Panc1 (cell line): ENCODE data around the gene MACF1. TPM values are rescaled to one million over a fixed set of nuclear protein-coding genes. Genes with fewer than 3 reads are reported as not detected.

ENCODE experiments used
- ATAC-seq: fragments of 200-7000 bp; cut with Tn5 transposase; 2 replicates; pipeline ENCODE4 v1.9.1; 2020; ENCODE audit warnings: mild to moderate bottlenecking, moderate library complexity
- BruUV-seq: library from RNA; stranded (reverse); fragments of 400-500 nt; replicated peaks from 2 replicates; lab custom pipeline; 2021; lab: Mats Ljungman, UMichigan
- CTCF ChIA-PET: fragments of 300-600 bp; sonication (Branson Sonifier 250); formaldehyde crosslinking; loops from one replicate; lab custom pipeline; 2022; ENCODE audit warnings: antibody characterized with exemption; lab: Charles Lee
- POLR2A ChIA-PET: fragments of 300-600 bp; sonication (Branson Sonifier 250); formaldehyde crosslinking; loops from one replicate; lab custom pipeline; 2022; ENCODE audit warnings: antibody characterized with exemption; lab: Charles Lee
- DNase-seq: peaks from one replicate; pipeline ENCODE4 v3.0.0-alpha.2; 2010; ENCODE audit warnings: low read depth, low spot score
- H3K27ac ChIP-seq: 2 replicates; pipeline ENCODE4 v1.5.1; 2011; ENCODE audit warnings: mild to moderate bottlenecking, low read length, inconsistent platforms
- H3K27me3 ChIP-seq: fragments of 200-500 bp; sonication (Bioruptor generic); 2 replicates; pipeline ENCODE4 v1.6.0; 2014; ENCODE audit warnings: low read length, inconsistent platforms; ENCODE audit not compliant: control insufficient read depth, insufficient read depth
- H3K36me3 ChIP-seq: fragments of 200-500 bp; sonication (Bioruptor generic); 2 replicates; pipeline ENCODE4 v1.5.1; 2014; ENCODE audit warnings: inconsistent platforms, mild to moderate bottlenecking, low read length, moderate library complexity; ENCODE audit not compliant: control insufficient read depth, insufficient read depth
- H3K4me1 ChIP-seq: 2 replicates; pipeline ENCODE4 v1.5.1; 2011; ENCODE audit warnings: inconsistent platforms, mild to moderate bottlenecking, low read length, moderate library complexity; ENCODE audit not compliant: control insufficient read depth, insufficient read depth
- H3K4me3 ChIP-seq, 2 experiments: 2 replicates each; pipeline ENCODE4 v1.5.1; 2011 to 2012; ENCODE audit warnings: low read depth in 2 of 2, low read length in 2 of 2, mild to moderate bottlenecking in 2 of 2, inconsistent platforms in 1 of 2, moderate library complexity in 1 of 2
- H3K9me3 ChIP-seq: fragments of 200-500 bp; sonication (Bioruptor generic); 2 replicates; pipeline ENCODE4 v1.5.1; 2014; ENCODE audit warnings: low read depth, mild to moderate bottlenecking, inconsistent platforms, low read length, moderate library complexity; ENCODE audit not compliant: control insufficient read depth, insufficient read depth
- CTCF ChIP-seq: fragments of 450-650 bp; IDR thresholded peaks from 2 replicates; pipeline ENCODE4 v1.5.1; 2017; ENCODE audit warnings: mild to moderate bottlenecking
- POLR2AphosphoS5 ChIP-seq: IDR thresholded peaks from 2 replicates; pipeline ENCODE4 v1.6.1; 2012; ENCODE audit warnings: mild to moderate bottlenecking, low read depth, low read length, moderate library complexity
- REST ChIP-seq, 2 experiments: IDR thresholded peaks; 2 replicates each; pipeline ENCODE4 v1.6.1; 2011 to 2012; ENCODE audit warnings: low read depth in 2 of 2, control low read depth in 1 of 2, low read length in 1 of 2, mild to moderate bottlenecking in 1 of 2, moderate library complexity in 1 of 2; ENCODE audit not compliant: insufficient read depth in 1 of 2
- SIN3A ChIP-seq: IDR thresholded peaks from 2 replicates; pipeline ENCODE4 v1.6.1; 2012; ENCODE audit warnings: low read depth, mild to moderate bottlenecking, low read length, moderate library complexity, borderline replicate concordance; ENCODE audit not compliant: insufficient read depth
- TCF7L2 ChIP-seq: IDR thresholded peaks from 2 replicates; pipeline ENCODE4 v1.6.1; 2011; ENCODE audit warnings: mild to moderate bottlenecking, low read depth, low read length, inconsistent platforms
- in situ Hi-C: cut with HindIII; loops from 2 replicates; pipeline ENCODE4 v1.10.0; 2016; ENCODE audit warnings: low sequenced_read_pairs, low pct_unique_long_range_greater_than_20kb
- intact Hi-C: fragments of 100-400 bp; cut with micrococcal nuclease; formaldehyde crosslinking; loops from one replicate; pipeline ENCODE4 v1.10.0; 2022; ENCODE audit not compliant: unreplicated experiment
- total RNA-seq: library from RNA; stranded (reverse); gene quantifications from one replicate; pipeline ENCODE4 v1.2.1, GENCODE V29; 2021; ENCODE audit not compliant: unreplicated experiment

The MACF1 gene
- total RNA-seq, 1 experiment from 2014 or later, result 413 TPM

- H3K36me3 ChIP-seq, result peaks cover 17% of the 10 kb centered on the region
- no peak for DNase-seq
- peak; percentile 27 for ATAC-seq
- no TSS peak for BruUV-seq
- TF ChIP-seq REST (IDR thresholded peaks at IDR 0.05; ENCODE audit: insufficient read depth in 1 of 2, low read depth in 2 of 2, low read length in 1 of 2) (no peak), TCF7L2 (no peak), SIN3A (no peak), POLR2AphosphoS5 (no peak; the same call in 1 of the 2 replicates), CTCF (no peak)
- POLR2A ChIA-PET, result no interaction called here
- H3K9me3 ChIP-seq, result no peaks in the 10 kb centered on the region
- CTCF ChIA-PET, result interaction anchor here (0.5 kb wide), 1 partner anchor 53 kb away, joined by 4 read pairs; no protein-coding TSS in a partner anchor
- H3K4me3 ChIP-seq, result no peak overlapping the region
- intact Hi-C loops, result loop anchor here (5.0 kb wide), 1 partner anchor 48 kb away; no protein-coding TSS in a partner anchor
- H3K27ac ChIP-seq, result no peak overlapping the region
- no peaks in the 10 kb centered on the region for H3K27me3 ChIP-seq
- in situ Hi-C loops, result no loop called here
- peaks cover 5% of the 10 kb centered on the region for H3K4me1 ChIP-seq
These were observed 285.2 kb downstream of the MACF1 start for GRCh38 chr1:39489567-39490239.

- ChIA-PET POLR2A (no interaction called here), CTCF (interaction anchor here (0.6 kb wide), 1 partner anchor 392 kb away, joined by 5 read pairs; no protein-coding TSS in a partner anchor)
- Histone ChIP-seq H3K27ac (no peak overlapping the region), H3K27me3 (no peaks in the 10 kb centered on the region), H3K9me3 (no peaks in the 10 kb centered on the region), H3K4me1 (peaks cover 5% of the 10 kb centered on the region), H3K36me3 (peaks cover 14% of the 10 kb centered on the region), H3K4me3 (peak overlapping the region; percentile 47 to 50)
- DNase-seq (no peak), ATAC-seq (peak; percentile 38)
- in situ Hi-C loops (no loop called here), intact Hi-C loops (no loop called here)
- BruUV-seq, result no TSS peak
- TF ChIP-seq SIN3A, result no peak
These were observed 286.2 kb downstream of the MACF1 start for GRCh38 chr1:39490596-39491145.
